CD4-positive, alpha-beta T cell treated with Interleukin-6 at 100 ng/mL for 8 hours (primary cell): Measurements from ENCODE around the gene NDUFAF7.
"Not testable (repeated sequence)": the region's sequence is repeated elsewhere in the genome, so short reads cannot be mapped to it uniquely, and the experiment has no call there.

ENCODE experiments used
- DNase-seq: peaks from one replicate; pipeline ENCODE4 v3.0.0-alpha.2; 2020; ENCODE audit warnings: mixed read lengths, low spot score

Gene NDUFAF7

GRCh38 chr2:37282746-37283145 is 51.3 kb downstream of the NDUFAF7 start:
- no peak for DNase-seq

GRCh38 chr2:37283207-37283606 is 51.7 kb downstream of the NDUFAF7 start:
- no peak for DNase-seq

GRCh38 chr2:37284381-37284780 is 52.9 kb downstream of the NDUFAF7 start:
- no peak for DNase-seq

- no peak for DNase-seq
Observed at GRCh38 chr2:37287966-37288365, 56.5 kb downstream of the NDUFAF7 start.

GRCh38 chr2:37291680-37292079 is 60.2 kb downstream of the NDUFAF7 start:
- no peak for DNase-seq

- DNase-seq, result not testable (repeated sequence)
Observed at GRCh38 chr2:37294858-37295257, 63.4 kb downstream of the NDUFAF7 start.

- no peak for DNase-seq
Observed at GRCh38 chr2:37295469-37296073, 64.1 kb downstream of the NDUFAF7 start.

- DNase-seq, result no peak
Observed at GRCh38 chr2:37297632-37298031, 66.2 kb downstream of the NDUFAF7 start.
